Measurements from ENCODE around the gene KIAA1671.

The KIAA1671 gene

GRCh38 chr22:24953384-24954113, 1.0 kb downstream of the KIAA1671 start:
- DNase-seq, result peak; percentile 65

- DNase-seq, result peak; percentile 81
Measured at GRCh38 chr22:24954114-24954463, 1.6 kb downstream of the KIAA1671 start.

- DNase-seq, result no peak
Measured at GRCh38 chr22:24954856-24955255, 2.3 kb downstream of the KIAA1671 start.

GRCh38 chr22:24957043-24957442, 4.5 kb downstream of the KIAA1671 start:
- no peak for DNase-seq

GRCh38 chr22:24961217-24961844, 8.8 kb downstream of the KIAA1671 start:
- no peak for DNase-seq

- no peak for DNase-seq
Measured at GRCh38 chr22:24962094-24962493, 9.6 kb downstream of the KIAA1671 start.

- no peak for DNase-seq
Measured at GRCh38 chr22:24962835-24963234, 10.3 kb downstream of the KIAA1671 start.

- DNase-seq, result no peak
Measured at GRCh38 chr22:24964441-24964840, 11.9 kb downstream of the KIAA1671 start.

GRCh38 chr22:24965822-24966626, 13.5 kb downstream of the KIAA1671 start:
- no peak for DNase-seq

GRCh38 chr22:24968066-24968561, 15.6 kb downstream of the KIAA1671 start:
- DNase-seq, result peak; percentile 94

- peak; percentile 97 for DNase-seq
Measured at GRCh38 chr22:24969560-24970301, 17.2 kb downstream of the KIAA1671 start.

- no peak for DNase-seq
Measured at GRCh38 chr22:24972369-24972768, 19.9 kb downstream of the KIAA1671 start.

- no peak for DNase-seq
Measured at GRCh38 chr22:24973872-24974271, 21.4 kb downstream of the KIAA1671 start.

GRCh38 chr22:24975125-24975640, 22.7 kb downstream of the KIAA1671 start:
- DNase-seq, result no peak

GRCh38 chr22:24975813-24976341, 23.4 kb downstream of the KIAA1671 start:
- no peak for DNase-seq

- DNase-seq, result no peak
Measured at GRCh38 chr22:24976442-24977218, 24.1 kb downstream of the KIAA1671 start.

GRCh38 chr22:24977370-24978221, 25.1 kb downstream of the KIAA1671 start:
- DNase-seq, result no peak

GRCh38 chr22:24978308-24978707, 25.8 kb downstream of the KIAA1671 start:
- DNase-seq, result no peak

- no peak for DNase-seq
Measured at GRCh38 chr22:24981066-24981465, 28.6 kb downstream of the KIAA1671 start.

- DNase-seq, result no peak
Measured at GRCh38 chr22:24981656-24982055, 29.1 kb downstream of the KIAA1671 start.
